Parathyroid adenoma (tissue), 2 donors: Measurements from ENCODE around the gene LPAR3.

ENCODE experiments used
- H2AFZ ChIP-seq: fragments of 300-600 bp; sonication (generic); one replicate; pipeline ENCODE4 v1.7.0; 2017; ENCODE audit warnings: antibody characterized with exemption, mild to moderate bottlenecking
- H3K27ac ChIP-seq: fragments of 300-600 bp; sonication (generic); one replicate; pipeline ENCODE4 v1.7.0; 2017
- H3K27me3 ChIP-seq: fragments of 300-600 bp; sonication (generic); one replicate; pipeline ENCODE4 v1.7.0; 2017; ENCODE audit warnings: low read length; ENCODE audit not compliant: control insufficient read depth, insufficient read depth
- H3K36me3 ChIP-seq: fragments of 300-600 bp; sonication (generic); one replicate; pipeline ENCODE4 v1.7.0; 2017; ENCODE audit warnings: low read length; ENCODE audit not compliant: control insufficient read depth, insufficient read depth
- H3K4me1 ChIP-seq: fragments of 300-600 bp; sonication (generic); one replicate; pipeline ENCODE4 v1.7.0; 2017; ENCODE audit warnings: control low read depth
- H3K4me2 ChIP-seq: fragments of 300-600 bp; sonication (generic); one replicate; pipeline ENCODE4 v1.7.0; 2017; ENCODE audit warnings: low read length
- H3K4me3 ChIP-seq: fragments of 300-600 bp; sonication (generic); one replicate; pipeline ENCODE4 v1.7.0; 2017; ENCODE audit warnings: low read depth, low read length
- H3K79me2 ChIP-seq: fragments of 300-600 bp; sonication (generic); one replicate; pipeline ENCODE4 v1.7.0; 2017; ENCODE audit warnings: control low read depth
- H3K9ac ChIP-seq: fragments of 300-600 bp; sonication (generic); one replicate; pipeline ENCODE4 v1.7.0; 2017; ENCODE audit warnings: mild to moderate bottlenecking
- H3K9me3 ChIP-seq: fragments of 300-600 bp; sonication (generic); one replicate; pipeline ENCODE4 v1.7.0; 2017; ENCODE audit warnings: low read length; ENCODE audit not compliant: control insufficient read depth
- TF ChIP-seq, protein P1 (sequence below): fragments of 300-600 bp; sonication (generic); IDR thresholded peaks from one replicate; pipeline ENCODE4 v1.7.0; 2017; ENCODE audit warnings: antibody characterized with exemption, mild to moderate bottlenecking
- donor health status: primary hyperparathyroidism.

Gene LPAR3

DNA sequence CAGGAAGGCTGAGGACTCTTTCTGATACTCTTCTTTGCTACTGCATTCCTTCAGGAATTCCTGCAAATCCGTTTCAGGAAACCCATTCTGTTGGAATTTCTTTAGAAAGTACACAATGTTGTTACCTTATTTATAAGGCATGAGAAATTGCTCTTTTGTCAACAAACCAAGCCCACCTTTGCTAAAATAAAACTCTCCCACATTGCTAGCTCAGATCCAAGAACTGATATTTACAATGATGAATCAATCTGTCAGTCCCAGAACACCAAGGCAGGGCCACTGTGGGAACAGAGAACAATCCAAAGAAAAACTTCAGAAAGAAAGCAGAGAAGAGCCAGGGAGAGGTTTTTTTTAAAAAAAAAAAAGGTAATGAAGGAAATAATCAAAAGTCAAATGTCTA, 36.6 kb upstream of the LPAR3 start:
- TF ChIP-seq, protein P1, sequence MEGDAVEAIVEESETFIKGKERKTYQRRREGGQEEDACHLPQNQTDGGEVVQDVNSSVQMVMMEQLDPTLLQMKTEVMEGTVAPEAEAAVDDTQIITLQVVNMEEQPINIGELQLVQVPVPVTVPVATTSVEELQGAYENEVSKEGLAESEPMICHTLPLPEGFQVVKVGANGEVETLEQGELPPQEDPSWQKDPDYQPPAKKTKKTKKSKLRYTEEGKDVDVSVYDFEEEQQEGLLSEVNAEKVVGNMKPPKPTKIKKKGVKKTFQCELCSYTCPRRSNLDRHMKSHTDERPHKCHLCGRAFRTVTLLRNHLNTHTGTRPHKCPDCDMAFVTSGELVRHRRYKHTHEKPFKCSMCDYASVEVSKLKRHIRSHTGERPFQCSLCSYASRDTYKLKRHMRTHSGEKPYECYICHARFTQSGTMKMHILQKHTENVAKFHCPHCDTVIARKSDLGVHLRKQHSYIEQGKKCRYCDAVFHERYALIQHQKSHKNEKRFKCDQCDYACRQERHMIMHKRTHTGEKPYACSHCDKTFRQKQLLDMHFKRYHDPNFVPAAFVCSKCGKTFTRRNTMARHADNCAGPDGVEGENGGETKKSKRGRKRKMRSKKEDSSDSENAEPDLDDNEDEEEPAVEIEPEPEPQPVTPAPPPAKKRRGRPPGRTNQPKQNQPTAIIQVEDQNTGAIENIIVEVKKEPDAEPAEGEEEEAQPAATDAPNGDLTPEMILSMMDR = no peak
- Histone ChIP-seq H3K4me1 (no peaks in the 10 kb centered on the region), H3K79me2 (no peaks in the 10 kb centered on the region), H3K9me3 (no peaks in the 10 kb centered on the region), H3K9ac (no peak overlapping the region), H3K4me3 (no peak overlapping the region), H3K27ac (no peak overlapping the region), H3K27me3 (no peaks in the 10 kb centered on the region), H3K4me2 (no peak overlapping the region), H3K36me3 (no peaks in the 10 kb centered on the region), H2AFZ (no peak overlapping the region)

DNA sequence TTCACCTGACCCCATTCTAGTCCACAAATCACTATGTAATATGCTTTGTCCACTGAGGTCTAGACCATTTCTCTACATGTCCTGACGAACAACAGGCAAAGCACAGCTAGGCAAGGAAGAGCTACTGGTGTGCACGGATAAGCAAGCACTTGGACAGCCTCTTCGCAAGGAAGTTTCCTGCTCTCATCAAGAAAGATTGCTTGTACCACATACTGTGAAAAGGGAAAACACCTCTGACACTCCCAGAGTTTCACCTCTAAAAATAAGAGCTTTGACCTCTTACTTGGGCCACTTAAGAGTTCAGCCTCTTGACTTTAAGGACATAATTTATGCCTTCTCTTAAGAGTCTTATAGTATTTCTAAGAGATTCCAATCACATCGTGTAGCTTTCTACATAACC, 36.0 kb upstream of the LPAR3 start:
- H3K9me3 ChIP-seq = no peaks in the 10 kb centered on the region
- H3K9ac ChIP-seq = no peak overlapping the region
- no peaks in the 10 kb centered on the region for H3K79me2 ChIP-seq
- H3K4me1 ChIP-seq = no peaks in the 10 kb centered on the region
- TF ChIP-seq, protein P1 = no peak
- H2AFZ ChIP-seq = no peak overlapping the region
- no peaks in the 10 kb centered on the region for H3K27me3 ChIP-seq
- no peak overlapping the region for H3K4me3 ChIP-seq
- no peaks in the 10 kb centered on the region for H3K36me3 ChIP-seq
- no peak overlapping the region for H3K4me2 ChIP-seq
- H3K27ac ChIP-seq = no peak overlapping the region

- H2AFZ ChIP-seq = no peak overlapping the region
- H3K4me2 ChIP-seq = no peak overlapping the region
- no peak overlapping the region for H3K4me3 ChIP-seq
- H3K27me3 ChIP-seq = no peaks in the 10 kb centered on the region
- TF ChIP-seq, protein P1 = no peak
- no peaks in the 10 kb centered on the region for H3K79me2 ChIP-seq
- no peaks in the 10 kb centered on the region for H3K9me3 ChIP-seq
- no peaks in the 10 kb centered on the region for H3K36me3 ChIP-seq
- no peaks in the 10 kb centered on the region for H3K4me1 ChIP-seq
- H3K9ac ChIP-seq = no peak overlapping the region
- no peak overlapping the region for H3K27ac ChIP-seq
These were observed 30.3 kb upstream of the LPAR3 start for GRCh38 chr1:84923317-84923716.

- Histone ChIP-seq H3K27me3 (no peaks in the 10 kb centered on the region), H3K36me3 (no peaks in the 10 kb centered on the region), H3K9me3 (no peaks in the 10 kb centered on the region), H3K4me1 (no peaks in the 10 kb centered on the region), H3K9ac (no peak overlapping the region), H3K27ac (no peak overlapping the region), H3K4me3 (no peak overlapping the region), H3K4me2 (no peak overlapping the region), H2AFZ (no peak overlapping the region), H3K79me2 (no peaks in the 10 kb centered on the region)
- TF ChIP-seq, protein P1 = no peak
These were observed 27.2 kb upstream of the LPAR3 start for GRCh38 chr1:84920159-84920558.

DNA sequence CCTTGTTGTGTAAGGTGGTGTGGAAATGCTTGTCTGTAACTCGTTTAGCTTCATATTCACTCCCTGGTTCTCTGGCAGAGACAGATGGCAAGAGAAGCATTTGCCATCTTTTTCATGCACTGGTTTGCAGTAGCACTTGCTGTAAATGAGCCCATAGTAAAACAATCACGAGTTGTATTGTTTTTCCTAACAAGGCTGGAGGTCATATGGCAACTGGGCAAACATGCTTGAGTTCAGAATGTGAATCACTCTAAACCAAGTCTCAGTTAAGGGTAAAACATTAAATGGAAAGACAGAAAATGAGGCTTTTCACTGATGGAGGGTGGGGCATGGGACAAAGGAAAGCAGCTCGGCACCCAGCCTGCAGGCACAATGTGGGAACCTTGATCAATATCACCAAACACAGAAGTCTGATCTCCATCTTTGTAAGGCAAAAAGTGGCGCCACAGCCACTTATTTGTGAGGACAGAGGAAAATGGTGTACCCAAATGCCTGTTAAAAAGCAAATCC, 26.5 kb upstream of the LPAR3 start:
- Histone ChIP-seq H3K4me3 (no peak overlapping the region), H3K79me2 (no peaks in the 10 kb centered on the region), H3K4me1 (no peaks in the 10 kb centered on the region), H3K36me3 (no peaks in the 10 kb centered on the region), H3K4me2 (no peak overlapping the region), H3K27me3 (no peaks in the 10 kb centered on the region), H3K9ac (no peak overlapping the region), H3K9me3 (no peaks in the 10 kb centered on the region), H3K27ac (no peak overlapping the region), H2AFZ (no peak overlapping the region)
- TF ChIP-seq, protein P1 = no peak
